RWPE1 (cell line): Measurements from ENCODE around the gene GLP1R.

Experiments used
- CTCF ChIA-PET: fragments of 350-600 bp; sonication (Branson Sonifier 250); formaldehyde crosslinking; extraction: SDS; loops from one replicate; lab custom pipeline; 2021; lab: Yijun Ruan, JAX
- POLR2A ChIA-PET: fragments of 400-600 bp; formaldehyde crosslinking; extraction: SDS; loops from one replicate; lab custom pipeline; 2020; ENCODE audit warnings: antibody characterized with exemption; ENCODE audit not compliant: low non-redundant PET; lab: Yijun Ruan, JAX
- DNase-seq: peaks from one replicate; pipeline ENCODE4 v3.0.0; 2012; ENCODE audit warnings: low spot score
- H3K27ac ChIP-seq: fragments of 450-650 bp; 2 replicates; pipeline ENCODE4 v1.5.1; 2017
- CTCF ChIP-seq: fragments of 450-650 bp; conservative IDR thresholded peaks from 2 replicates; pipeline ENCODE4 v1.5.1; 2017; ENCODE audit warnings: low read depth, mild to moderate bottlenecking

The GLP1R gene

GRCh38 chr6:39080246-39080875 lies 31.8 kb downstream of the GLP1R start:
- ChIA-PET CTCF (no interaction called here), POLR2A (no interaction called here)
- TF ChIP-seq CTCF = no peak
- DNase-seq = no peak
- H3K27ac ChIP-seq = no peak overlapping the region

GRCh38 chr6:39082310-39082709 lies 33.7 kb downstream of the GLP1R start:
- H3K27ac ChIP-seq = no peak overlapping the region
- DNase-seq = no peak
- ChIA-PET POLR2A (no interaction called here), CTCF (interaction anchor here (1.0 kb wide), 1 partner anchor 20 kb away, joined by 5 read pairs; no protein-coding TSS in a partner anchor)
- TF ChIP-seq CTCF = no peak

- CTCF ChIA-PET = interaction anchor here (1.1 kb wide), 1 partner anchor 221 kb away, joined by 3 read pairs; no protein-coding TSS in a partner anchor
Observed at GRCh38 chr6:39083231-39083634, 34.7 kb downstream of the GLP1R start.

GRCh38 chr6:39084506-39084905 lies 35.9 kb downstream of the GLP1R start:
- CTCF ChIA-PET = no interaction called here

More at GRCh38 chr6:39083231-39083634, 34.7 kb downstream of the GLP1R start:
- no peak overlapping the region for H3K27ac ChIP-seq
- POLR2A ChIA-PET = no interaction called here
- no peak for DNase-seq
- TF ChIP-seq CTCF = no peak

GRCh38 chr6:39085129-39085797 lies 36.7 kb downstream of the GLP1R start:
- ChIA-PET CTCF (no interaction called here), POLR2A (no interaction called here)
- DNase-seq = no peak
- TF ChIP-seq CTCF = no peak
- no peak overlapping the region for H3K27ac ChIP-seq

More at GRCh38 chr6:39084506-39084905, 35.9 kb downstream of the GLP1R start:
- POLR2A ChIA-PET = no interaction called here
- DNase-seq = no peak
- no peak overlapping the region for H3K27ac ChIP-seq
- TF ChIP-seq CTCF = no peak

- no peak for TF ChIP-seq CTCF
- CTCF ChIA-PET = no interaction called here
- DNase-seq = no peak
- H3K27ac ChIP-seq = no peak overlapping the region
- POLR2A ChIA-PET = no interaction called here
Observed at GRCh38 chr6:39086294-39086693, 37.7 kb downstream of the GLP1R start.
